SK-N-SH (cell line): Measurements from ENCODE around the gene LIPM.

ENCODE experiments used
- CHD2 ChIP-seq: fragments of 150-350 bp; IDR thresholded peaks from 2 replicates; pipeline ENCODE4 v1.6.1; 2018; ENCODE audit warnings: low read length; ENCODE audit not compliant: partially characterized antibody
- MEF2A ChIP-seq: IDR thresholded peaks from 2 replicates; pipeline ENCODE4 v1.4.0; 2012; ENCODE audit warnings: low read depth, borderline replicate concordance
- POLR2AphosphoS5 ChIP-seq: IDR thresholded peaks from 2 replicates; pipeline ENCODE4 v1.6.1; 2012; ENCODE audit warnings: low read depth, low read length
- TF ChIP-seq, protein P1 (sequence below): fragments of 150-350 bp; IDR thresholded peaks from 2 replicates; pipeline ENCODE4 v1.6.1; 2017; ENCODE audit warnings: antibody characterized with exemption, low read length, low read depth, borderline replicate concordance
- TF ChIP-seq, protein P2 (sequence below): fragments of 200-600 bp; sonication (generic); IDR thresholded peaks from 2 replicates; pipeline ENCODE4 v1.6.1; 2017; ENCODE audit warnings: antibody characterized with exemption, mild to moderate bottlenecking, moderate library complexity

- TF ChIP-seq MEF2A: no peak
- TF ChIP-seq, protein P1, sequence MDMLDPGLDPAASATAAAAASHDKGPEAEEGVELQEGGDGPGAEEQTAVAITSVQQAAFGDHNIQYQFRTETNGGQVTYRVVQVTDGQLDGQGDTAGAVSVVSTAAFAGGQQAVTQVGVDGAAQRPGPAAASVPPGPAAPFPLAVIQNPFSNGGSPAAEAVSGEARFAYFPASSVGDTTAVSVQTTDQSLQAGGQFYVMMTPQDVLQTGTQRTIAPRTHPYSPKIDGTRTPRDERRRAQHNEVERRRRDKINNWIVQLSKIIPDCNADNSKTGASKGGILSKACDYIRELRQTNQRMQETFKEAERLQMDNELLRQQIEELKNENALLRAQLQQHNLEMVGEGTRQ: no peak
- TF ChIP-seq, protein P2, sequence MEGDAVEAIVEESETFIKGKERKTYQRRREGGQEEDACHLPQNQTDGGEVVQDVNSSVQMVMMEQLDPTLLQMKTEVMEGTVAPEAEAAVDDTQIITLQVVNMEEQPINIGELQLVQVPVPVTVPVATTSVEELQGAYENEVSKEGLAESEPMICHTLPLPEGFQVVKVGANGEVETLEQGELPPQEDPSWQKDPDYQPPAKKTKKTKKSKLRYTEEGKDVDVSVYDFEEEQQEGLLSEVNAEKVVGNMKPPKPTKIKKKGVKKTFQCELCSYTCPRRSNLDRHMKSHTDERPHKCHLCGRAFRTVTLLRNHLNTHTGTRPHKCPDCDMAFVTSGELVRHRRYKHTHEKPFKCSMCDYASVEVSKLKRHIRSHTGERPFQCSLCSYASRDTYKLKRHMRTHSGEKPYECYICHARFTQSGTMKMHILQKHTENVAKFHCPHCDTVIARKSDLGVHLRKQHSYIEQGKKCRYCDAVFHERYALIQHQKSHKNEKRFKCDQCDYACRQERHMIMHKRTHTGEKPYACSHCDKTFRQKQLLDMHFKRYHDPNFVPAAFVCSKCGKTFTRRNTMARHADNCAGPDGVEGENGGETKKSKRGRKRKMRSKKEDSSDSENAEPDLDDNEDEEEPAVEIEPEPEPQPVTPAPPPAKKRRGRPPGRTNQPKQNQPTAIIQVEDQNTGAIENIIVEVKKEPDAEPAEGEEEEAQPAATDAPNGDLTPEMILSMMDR: no peak
- no peak for TF ChIP-seq CHD2
- TF ChIP-seq POLR2AphosphoS5: no peak
These were observed 39.6 kb upstream of the LIPM start for GRCh38 chr10:88762906-88763305.
